ENCODE data around the gene ANKFN1. TPM values are rescaled to one million over a fixed set of nuclear protein-coding genes. Genes with fewer than 3 reads are reported as not detected.

Gene ANKFN1
- total RNA-seq, 2 donors from 2014 or later = 0.26 to 0.33 TPM

- peak in 6 of 7 experiments; percentile 28 to 57 (median 42) for TF ChIP-seq CTCF (IDR thresholded peaks at IDR 0.05)
- TF ChIP-seq POLR2A (IDR thresholded peaks at IDR 0.05) = no peak
- no peaks in the 10 kb centered on the region for H3K4me1 ChIP-seq
- no peaks in the 10 kb centered on the region for H3K27me3 ChIP-seq
- H3K4me3 ChIP-seq = no peak overlapping the region
- H3K36me3 ChIP-seq (replicated peaks in 1 of 2; ENCODE audit: insufficient read depth in 1 of 2, low read depth in 2 of 2) = no peaks in the 10 kb centered on the region
- DNase-seq = peak; percentile 13 to 41 (median 18)
- no peak overlapping the region for H3K27ac ChIP-seq
- intact Hi-C loops (cut with DNase I) = no loop called here
- no peak for ATAC-seq
- H3K9me3 ChIP-seq = no peaks in the 10 kb centered on the region
- 36 to 42% methylated on average over 14 of the region's 14 CpGs for WGBS, 2 donors
Measured at GRCh38 chr17:56125830-56126819, 27.1 kb upstream of the ANKFN1 start.

- intact Hi-C loops (cut with DNase I) = no loop called here
- no peaks in the 10 kb centered on the region for H3K9me3 ChIP-seq
- 73 to 79% methylated on average over 9 of the region's 9 CpGs for WGBS, 2 donors
Measured at GRCh38 chr17:56130026-56130425, 23.2 kb upstream of the ANKFN1 start.

GRCh38 chr17:56130631-56131030 lies 22.6 kb upstream of the ANKFN1 start:
- 71 to 83% methylated on average over 1 of the region's 1 CpG for WGBS, 2 donors
- TF ChIP-seq POLR2A (IDR thresholded peaks at IDR 0.05) = no peak
- TF ChIP-seq CTCF (IDR thresholded peaks at IDR 0.05) = no peak
- intact Hi-C loops (cut with DNase I) = no loop called here

More at GRCh38 chr17:56130026-56130425, 23.2 kb upstream of the ANKFN1 start:
- TF ChIP-seq CTCF (IDR thresholded peaks at IDR 0.05) = no peak
- DNase-seq = no peak
- no peak for ATAC-seq
- Histone ChIP-seq H3K4me1 (no peaks in the 10 kb centered on the region), H3K27me3 (no peaks in the 10 kb centered on the region), H3K36me3 (replicated peaks in 1 of 2; ENCODE audit: insufficient read depth in 1 of 2, low read depth in 2 of 2) (no peaks in the 10 kb centered on the region), H3K4me3 (no peak overlapping the region), H3K27ac (no peak overlapping the region)

GRCh38 chr17:56131431-56131830 lies 21.8 kb upstream of the ANKFN1 start:
- no peak for ATAC-seq
- H3K36me3 ChIP-seq (replicated peaks in 1 of 2; ENCODE audit: insufficient read depth in 1 of 2, low read depth in 2 of 2) = no peaks in the 10 kb centered on the region
- no peaks in the 10 kb centered on the region for H3K9me3 ChIP-seq
- intact Hi-C loops (cut with DNase I) = no loop called here
- H3K27ac ChIP-seq = no peak overlapping the region
- H3K27me3 ChIP-seq = no peaks in the 10 kb centered on the region
- H3K4me3 ChIP-seq = no peak overlapping the region
- no peaks in the 10 kb centered on the region for H3K4me1 ChIP-seq
- 49 to 58% methylated on average over 3 of the region's 3 CpGs for WGBS, 2 donors
- no peak for DNase-seq
- no peak for TF ChIP-seq CTCF (IDR thresholded peaks at IDR 0.05)
- TF ChIP-seq POLR2A (IDR thresholded peaks at IDR 0.05) = no peak

More at GRCh38 chr17:56130631-56131030, 22.6 kb upstream of the ANKFN1 start:
- H3K36me3 ChIP-seq (replicated peaks in 1 of 2; ENCODE audit: insufficient read depth in 1 of 2, low read depth in 2 of 2) = no peaks in the 10 kb centered on the region
- no peaks in the 10 kb centered on the region for H3K27me3 ChIP-seq
- no peak overlapping the region for H3K4me3 ChIP-seq
- H3K4me1 ChIP-seq = no peaks in the 10 kb centered on the region
- DNase-seq (no peak), ATAC-seq (no peak)
- H3K27ac ChIP-seq = no peak overlapping the region
- H3K9me3 ChIP-seq = no peaks in the 10 kb centered on the region

Data from body of pancreas (tissue), 4 donors.